ENCODE measurements around the gene CASZ1. TPM values are rescaled to one million over a fixed set of nuclear protein-coding genes. Genes with fewer than 3 reads are reported as not detected.

Gene CASZ1
- total and polyA plus RNA-seq, 9 of the 15 experiments (the other 6 are each of a cell fraction or from before 2014, with no cell fraction given) = 0.01 to 4.0 (median 0.76) TPM; not detected in 1

DNA sequence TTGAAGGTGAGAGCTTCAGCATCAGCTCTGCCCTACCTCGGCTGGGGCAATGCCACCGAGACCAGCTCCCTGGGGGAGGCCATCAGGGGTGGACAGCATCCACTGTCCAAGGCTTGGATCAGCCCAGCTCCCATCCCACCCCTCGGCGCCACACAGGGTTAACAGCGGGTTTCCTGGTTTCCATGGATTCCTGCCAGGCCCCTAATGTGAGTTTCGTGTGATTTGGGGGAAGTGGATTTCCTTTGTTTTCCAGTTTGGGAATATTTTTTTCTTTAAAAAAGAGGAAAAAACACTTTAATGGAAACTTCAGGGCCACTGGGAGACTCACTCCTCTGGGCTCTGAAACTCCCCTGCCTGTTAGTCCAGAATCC, 34.3 kb downstream of the CASZ1 start:
- DNase-seq (ENCODE audit: extremely low read depth in 1 of 4, low spot score in 3 of 4) = no peak
- no peak overlapping the region for H3K27ac ChIP-seq (ENCODE audit: extremely low read depth, low read depth, low read length)
- no peak overlapping the region for H3K4me3 ChIP-seq
- FAIRE-seq = no peak
- H3K9ac ChIP-seq (ENCODE audit: insufficient read depth in 1 of 2, low read depth in 2 of 2, low read length in 2 of 2) = no peak overlapping the region
- H3K4me2 ChIP-seq (ENCODE audit: insufficient read depth, low read length) = no peak overlapping the region
- H3K4me1 ChIP-seq (replicated peaks in 1 of 2; ENCODE audit: control insufficient read depth in 2 of 2, insufficient read depth in 2 of 2, low read length in 2 of 2) = no peaks in the 10 kb centered on the region; a peak in 1 of 5 replicates
- WGBS (ENCODE audit: insufficient coverage, low coverage, missing lambda C conversion rate) = 0% methylated on average over 6 of the region's 6 CpGs
- H3K9me3 ChIP-seq (replicated peaks; ENCODE audit: control insufficient read depth, insufficient read depth, low read depth, low read length) = no peaks in the 10 kb centered on the region
- H3K27me3 ChIP-seq (ENCODE audit: control insufficient read depth in 2 of 2, insufficient read depth in 2 of 2, low read length in 2 of 2) = peaks cover 73 to 98% of the 10 kb centered on the region in 2 experiments
- H2AFZ ChIP-seq (ENCODE audit: low read depth, low read length) = no peak overlapping the region
- H4K20me1 ChIP-seq (replicated peaks; ENCODE audit: control insufficient read depth, insufficient read depth, low read length) = peaks cover 27% of the 10 kb centered on the region
- in situ Hi-C loops (cut with MboI) (no loop called here), intact Hi-C loops (cut with micrococcal nuclease) (no loop called here)
- BruUV-seq (replicated peaks) = no TSS peak
- POLR2A ChIA-PET = no interaction called here
- CTCF ChIA-PET (ENCODE audit: low intra/inter-chr PET ratio) = no interaction called here
- no peaks in the 10 kb centered on the region for H3K9me1 ChIP-seq (ENCODE audit: control insufficient read depth, insufficient read depth, low read length)
- no peaks in the 10 kb centered on the region for H3K36me3 ChIP-seq (ENCODE audit: control insufficient read depth, insufficient read depth, low read length)
- ATAC-seq = no peak
- no peaks in the 10 kb centered on the region for H3K79me2 ChIP-seq (ENCODE audit: control insufficient read depth, insufficient read depth, low read length)
- TF ChIP-seq, protein P1, sequence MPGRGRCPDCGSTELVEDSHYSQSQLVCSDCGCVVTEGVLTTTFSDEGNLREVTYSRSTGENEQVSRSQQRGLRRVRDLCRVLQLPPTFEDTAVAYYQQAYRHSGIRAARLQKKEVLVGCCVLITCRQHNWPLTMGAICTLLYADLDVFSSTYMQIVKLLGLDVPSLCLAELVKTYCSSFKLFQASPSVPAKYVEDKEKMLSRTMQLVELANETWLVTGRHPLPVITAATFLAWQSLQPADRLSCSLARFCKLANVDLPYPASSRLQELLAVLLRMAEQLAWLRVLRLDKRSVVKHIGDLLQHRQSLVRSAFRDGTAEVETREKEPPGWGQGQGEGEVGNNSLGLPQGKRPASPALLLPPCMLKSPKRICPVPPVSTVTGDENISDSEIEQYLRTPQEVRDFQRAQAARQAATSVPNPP (IDR thresholded peaks at IDR 0.05; ENCODE audit: borderline replicate concordance, insufficient read depth, insufficient read length) = no peak
- TF ChIP-seq, protein P2, sequence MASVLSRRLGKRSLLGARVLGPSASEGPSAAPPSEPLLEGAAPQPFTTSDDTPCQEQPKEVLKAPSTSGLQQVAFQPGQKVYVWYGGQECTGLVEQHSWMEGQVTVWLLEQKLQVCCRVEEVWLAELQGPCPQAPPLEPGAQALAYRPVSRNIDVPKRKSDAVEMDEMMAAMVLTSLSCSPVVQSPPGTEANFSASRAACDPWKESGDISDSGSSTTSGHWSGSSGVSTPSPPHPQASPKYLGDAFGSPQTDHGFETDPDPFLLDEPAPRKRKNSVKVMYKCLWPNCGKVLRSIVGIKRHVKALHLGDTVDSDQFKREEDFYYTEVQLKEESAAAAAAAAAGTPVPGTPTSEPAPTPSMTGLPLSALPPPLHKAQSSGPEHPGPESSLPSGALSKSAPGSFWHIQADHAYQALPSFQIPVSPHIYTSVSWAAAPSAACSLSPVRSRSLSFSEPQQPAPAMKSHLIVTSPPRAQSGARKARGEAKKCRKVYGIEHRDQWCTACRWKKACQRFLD (CRISPR knock-in tag; IDR thresholded peaks at IDR 0.05) = no peak
- TF ChIP-seq, protein P3, sequence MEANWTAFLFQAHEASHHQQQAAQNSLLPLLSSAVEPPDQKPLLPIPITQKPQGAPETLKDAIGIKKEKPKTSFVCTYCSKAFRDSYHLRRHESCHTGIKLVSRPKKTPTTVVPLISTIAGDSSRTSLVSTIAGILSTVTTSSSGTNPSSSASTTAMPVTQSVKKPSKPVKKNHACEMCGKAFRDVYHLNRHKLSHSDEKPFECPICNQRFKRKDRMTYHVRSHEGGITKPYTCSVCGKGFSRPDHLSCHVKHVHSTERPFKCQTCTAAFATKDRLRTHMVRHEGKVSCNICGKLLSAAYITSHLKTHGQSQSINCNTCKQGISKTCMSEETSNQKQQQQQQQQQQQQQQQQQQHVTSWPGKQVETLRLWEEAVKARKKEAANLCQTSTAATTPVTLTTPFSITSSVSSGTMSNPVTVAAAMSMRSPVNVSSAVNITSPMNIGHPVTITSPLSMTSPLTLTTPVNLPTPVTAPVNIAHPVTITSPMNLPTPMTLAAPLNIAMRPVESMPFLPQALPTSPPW (CRISPR knock-in tag; IDR thresholded peaks at IDR 0.05) = no peak
- TF ChIP-seq, protein P4, sequence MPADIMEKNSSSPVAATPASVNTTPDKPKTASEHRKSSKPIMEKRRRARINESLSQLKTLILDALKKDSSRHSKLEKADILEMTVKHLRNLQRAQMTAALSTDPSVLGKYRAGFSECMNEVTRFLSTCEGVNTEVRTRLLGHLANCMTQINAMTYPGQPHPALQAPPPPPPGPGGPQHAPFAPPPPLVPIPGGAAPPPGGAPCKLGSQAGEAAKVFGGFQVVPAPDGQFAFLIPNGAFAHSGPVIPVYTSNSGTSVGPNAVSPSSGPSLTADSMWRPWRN (IDR thresholded peaks at IDR 0.05; ENCODE audit: low read depth) = no peak
- TF ChIP-seq U2AF2 (optimal IDR thresholded peaks at IDR 0.05; ENCODE audit: low read depth, low read length) (no peak), MCM7 (IDR thresholded peaks at IDR 0.05) (no peak), HMG20A (CRISPR knock-in tag; conservative IDR thresholded peaks at IDR 0.05) (no peak), FOXK1 (CRISPR knock-in tag; IDR thresholded peaks at IDR 0.05; ENCODE audit: borderline replicate concordance) (no peak), ZNF134 (CRISPR knock-in tag; conservative IDR thresholded peaks at IDR 0.05) (no peak), FOXP1 (CRISPR knock-in tag; IDR thresholded peaks at IDR 0.05) (no peak), ZNF551 (CRISPR knock-in tag; IDR thresholded peaks at IDR 0.05) (no peak), BHLHE40 (IDR thresholded peaks at IDR 0.05; ENCODE audit: low read length) (no peak)
- TF ChIP-seq, protein P5, sequence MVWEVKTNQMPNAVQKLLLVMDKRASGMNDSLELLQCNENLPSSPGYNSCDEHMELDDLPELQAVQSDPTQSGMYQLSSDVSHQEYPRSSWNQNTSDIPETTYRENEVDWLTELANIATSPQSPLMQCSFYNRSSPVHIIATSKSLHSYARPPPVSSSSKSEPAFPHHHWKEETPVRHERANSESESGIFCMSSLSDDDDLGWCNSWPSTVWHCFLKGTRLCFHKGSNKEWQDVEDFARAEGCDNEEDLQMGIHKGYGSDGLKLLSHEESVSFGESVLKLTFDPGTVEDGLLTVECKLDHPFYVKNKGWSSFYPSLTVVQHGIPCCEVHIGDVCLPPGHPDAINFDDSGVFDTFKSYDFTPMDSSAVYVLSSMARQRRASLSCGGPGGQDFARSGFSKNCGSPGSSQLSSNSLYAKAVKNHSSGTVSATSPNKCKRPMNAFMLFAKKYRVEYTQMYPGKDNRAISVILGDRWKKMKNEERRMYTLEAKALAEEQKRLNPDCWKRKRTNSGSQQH (CRISPR knock-in tag; IDR thresholded peaks at IDR 0.05) = no peak
- TF ChIP-seq, protein P6, sequence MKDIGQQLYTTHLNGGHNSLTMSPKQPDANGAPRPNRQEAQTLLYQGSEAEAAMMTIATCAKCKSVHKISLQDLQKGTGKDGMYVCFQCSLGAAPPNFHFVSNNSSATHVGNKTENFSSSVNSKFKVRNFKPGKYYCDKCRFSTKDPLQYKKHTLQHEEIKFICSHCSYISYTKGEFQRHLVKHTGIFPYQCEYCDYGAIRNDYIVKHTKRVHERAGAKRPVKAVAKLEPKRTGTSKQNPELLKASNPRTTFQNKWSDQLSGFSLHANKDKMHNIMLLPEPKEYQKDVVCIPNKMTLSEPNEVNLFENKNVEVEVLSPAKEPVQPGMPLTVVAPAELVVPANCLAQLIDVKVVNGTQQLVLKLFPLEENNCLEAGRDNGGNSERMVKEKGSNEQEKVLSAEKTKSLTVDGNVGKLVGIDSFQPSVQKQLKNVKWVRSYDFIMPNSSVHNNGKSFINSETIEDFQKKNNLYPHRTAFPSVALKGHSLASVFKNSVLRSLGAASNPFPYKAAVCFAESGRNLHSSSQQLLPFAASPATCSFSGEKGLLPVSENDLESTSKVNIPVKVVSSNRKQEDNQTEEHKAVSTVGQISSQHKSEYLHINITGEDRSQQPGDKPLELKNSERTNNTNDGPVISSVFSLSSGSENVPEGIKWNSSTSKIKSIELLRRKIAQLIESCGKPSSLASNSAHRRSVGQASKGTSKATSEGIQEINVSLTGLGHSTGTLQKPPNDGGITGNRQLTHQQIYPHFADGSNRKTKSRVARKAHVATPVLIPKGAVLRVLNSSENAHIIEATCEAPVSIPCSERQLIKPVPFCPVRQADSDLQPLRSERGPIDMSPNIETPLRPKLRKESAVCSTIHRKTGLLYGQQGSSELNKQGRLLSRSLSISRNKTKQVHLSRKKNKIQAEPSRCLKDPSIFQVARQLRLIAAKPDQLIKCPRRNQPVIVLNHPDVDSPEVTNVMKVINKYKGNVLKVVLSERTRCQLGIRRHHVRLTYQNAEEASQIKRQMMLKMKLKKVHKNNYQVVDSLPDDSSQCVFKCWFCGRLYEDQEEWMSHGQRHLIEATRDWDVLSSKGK (CRISPR knock-in tag; IDR thresholded peaks at IDR 0.05) = no peak
